Measurements from ENCODE around the gene LDAH.

The LDAH gene

GRCh38 chr2:20649576-20649975 is 173.3 kb downstream of the LDAH start:
- DNase-seq = no peak

- no peak for DNase-seq
Measured at GRCh38 chr2:20648831-20649230, 174.1 kb downstream of the LDAH start.

GRCh38 chr2:20648206-20648605 is 174.7 kb downstream of the LDAH start:
- no peak for DNase-seq

- no peak for DNase-seq
Measured at GRCh38 chr2:20647738-20648137, 175.2 kb downstream of the LDAH start.

GRCh38 chr2:20647211-20647610 is 175.7 kb downstream of the LDAH start:
- no peak for DNase-seq

- no peak for DNase-seq
Measured at GRCh38 chr2:20646446-20646845, 176.5 kb downstream of the LDAH start.

GRCh38 chr2:20645761-20646160 is 177.1 kb downstream of the LDAH start:
- no peak for DNase-seq

GRCh38 chr2:20645301-20645701 is 177.6 kb downstream of the LDAH start:
- DNase-seq = no peak

- no peak for DNase-seq
Measured at GRCh38 chr2:20643826-20644225, 179.1 kb downstream of the LDAH start.

- DNase-seq = no peak
Measured at GRCh38 chr2:20643060-20643459, 179.8 kb downstream of the LDAH start.

GRCh38 chr2:20642055-20642971 is 180.6 kb downstream of the LDAH start:
- peak; percentile 79 for DNase-seq

- DNase-seq = no peak
Measured at GRCh38 chr2:20641123-20641985, 181.5 kb downstream of the LDAH start.

- no peak for DNase-seq
Measured at GRCh38 chr2:20640411-20641122, 182.3 kb downstream of the LDAH start.

GRCh38 chr2:20638646-20639430 is 184.1 kb downstream of the LDAH start:
- no peak for DNase-seq

GRCh38 chr2:20638014-20638413 is 184.9 kb downstream of the LDAH start:
- no peak for DNase-seq

- DNase-seq = no peak
Measured at GRCh38 chr2:20637147-20637546, 185.8 kb downstream of the LDAH start.

- peak; percentile 41 for DNase-seq
Measured at GRCh38 chr2:20635675-20636584, 187.0 kb downstream of the LDAH start.

- DNase-seq = no peak
Measured at GRCh38 chr2:20635113-20635510, 187.8 kb downstream of the LDAH start.

GRCh38 chr2:20634507-20635112 is 188.3 kb downstream of the LDAH start:
- DNase-seq = no peak

Data from activated T-cell treated with anti-CD3 and anti-CD28 coated beads, Interleukin-2, amount 50 U/mL, for 1 hour (primary cell).